K562 (cell line): Measurements from ENCODE around the gene SPHK2. TPM values are rescaled to one million over a fixed set of nuclear protein-coding genes. Genes with fewer than 3 reads are reported as not detected.

Experiments used
- ETV5 ChIP-seq: sonication (generic); formaldehyde crosslinking; IDR thresholded peaks from 2 replicates; pipeline ENCODE4 v1.4.0; 2020; ENCODE audit warnings: low read depth, mild to moderate bottlenecking, missing genetic modification reagents
- FOXM1 ChIP-seq, 2 experiments: fragments of 450-650 bp in 1 of 2; sonication (generic) in 1 of 2; formaldehyde crosslinking in 1 of 2; IDR thresholded peaks; 2 replicates each; pipeline versions ENCODE4 v1.6.1 to v1.9.0; 2017 to 2022; ENCODE audit warnings: low read depth in 2 of 2, mild to moderate bottlenecking in 2 of 2, missing genetic modification reagents in 1 of 2, moderate library complexity in 1 of 2
- GABPB2 ChIP-seq: fragments of 250-450 bp; sonication (Bioruptor Pico); conservative IDR thresholded peaks from 2 replicates; pipeline ENCODE4 v1.5.1; 2021; ENCODE audit warnings: mild to moderate bottlenecking
- HNRNPLL ChIP-seq: fragments of 200-400 bp; formaldehyde crosslinking; IDR thresholded peaks from 2 replicates; pipeline ENCODE4 v1.6.1; 2017; ENCODE audit warnings: low read length, low read depth, mild to moderate bottlenecking; ENCODE audit not compliant: poor library complexity, severe bottlenecking
- KDM5B ChIP-seq: fragments of 200-600 bp; sonication (generic); IDR thresholded peaks from 2 replicates; pipeline ENCODE4 v1.6.1; 2012; ENCODE audit warnings: low read depth, mild to moderate bottlenecking, moderate library complexity, low read length, control low read depth, inconsistent platforms; ENCODE audit not compliant: insufficient replicate concordance
- MCM5 ChIP-seq: fragments of 450-650 bp; IDR thresholded peaks from 2 replicates; pipeline ENCODE4 v1.6.1; 2016; ENCODE audit warnings: low read depth
- SRSF9 ChIP-seq: fragments of 200-400 bp; formaldehyde crosslinking; IDR thresholded peaks from 2 replicates; pipeline ENCODE4 v1.6.1; 2017; ENCODE audit warnings: low read depth, low read length, borderline replicate concordance
- STAT5B ChIP-seq: fragments of 250-450 bp; sonication (Bioruptor Pico); IDR thresholded peaks from 2 replicates; pipeline ENCODE4 v1.8.0; 2021; ENCODE audit warnings: mild to moderate bottlenecking, inconsistent platforms
- TAF1 ChIP-seq: IDR thresholded peaks from 2 replicates; pipeline ENCODE4 v1.6.1; 2011; ENCODE audit warnings: mild to moderate bottlenecking, low read length, moderate library complexity; ENCODE audit not compliant: insufficient read depth, control insufficient read depth, severe bottlenecking; ENCODE audit errors: extremely low read depth
- TAF15 ChIP-seq: fragments of 200-400 bp; formaldehyde crosslinking; IDR thresholded peaks from 2 replicates; pipeline ENCODE4 v1.6.1; 2017; ENCODE audit warnings: mild to moderate bottlenecking, low read depth, low read length, moderate library complexity
- TAF9B ChIP-seq: fragments of 450-650 bp; IDR thresholded peaks from 2 replicates; pipeline ENCODE4 v1.6.1; 2018; ENCODE audit warnings: mild to moderate bottlenecking; ENCODE audit not compliant: partially characterized antibody
- ZBTB1 ChIP-seq: sonication (generic); formaldehyde crosslinking; IDR thresholded peaks from 2 replicates; pipeline ENCODE4 v1.8.1; 2023; ENCODE audit warnings: missing genetic modification reagents, low read depth, mild to moderate bottlenecking, borderline replicate concordance
- ZNF444 ChIP-seq: fragments of 250-450 bp; sonication (Bioruptor Pico); IDR thresholded peaks from 2 replicates; pipeline ENCODE4 v1.4.0; 2020; ENCODE audit warnings: mild to moderate bottlenecking, moderate library complexity
- ZNF445 ChIP-seq: fragments of 250-450 bp; sonication (Bioruptor Pico); IDR thresholded peaks from 2 replicates; pipeline ENCODE4 v1.4.0; 2020; ENCODE audit warnings: low read depth, mild to moderate bottlenecking, moderate library complexity
- polyA plus RNA-seq, 8 experiments: library from polyadenylated mRNA; depleted of rRNA in 4 of 8; stranded (reverse) in 5 of 8; unstranded in 3 of 8; fragments of >200 nt; fragmentation: Nextera tagmentation in 2 of 8; fragmentation: Illumina TruSeq in 1 of 8; extraction: Ambion mirVana in 2 of 8; extraction: Trizol in 1 of 8; gene quantifications; 2 replicates each; pipeline versions ENCODE4 v1.2.1 to v1.2.3, GENCODE V29; 2011 to 2014; ENCODE audit warnings: inconsistent platforms in 1 of 8, missing spikeins in 1 of 8
- total RNA-seq, 7 experiments: library from RNA; depleted of rRNA in 6 of 7; stranded (reverse); fragments of >200 nt in 6 of 7; fragmentation: Illumina TruSeq in 2 of 7; extraction: Trizol in 2 of 7; gene quantifications; 2 replicates each; pipeline versions ENCODE4 v1.2.1 to v1.2.3, GENCODE V29; 2011 to 2021; ENCODE audit warnings: low replicate concordance in 1 of 7
- TF ChIP-seq, protein P1 (sequence below): fragments of 450-650 bp; IDR thresholded peaks from 2 replicates; pipeline ENCODE4 v1.6.1; 2017; ENCODE audit warnings: antibody characterized with exemption, mild to moderate bottlenecking
- TF ChIP-seq, protein P2 (sequence below): sonication (generic); formaldehyde crosslinking; IDR thresholded peaks from 2 replicates; pipeline ENCODE4 v1.9.0; 2022; ENCODE audit warnings: mild to moderate bottlenecking, missing genetic modification reagents
- TF ChIP-seq, protein P3 (sequence below), 2 experiments: fragments of 250-450 bp in 1 of 2; fragments of 450-650 bp in 1 of 2; sonication (Bioruptor Pico) in 1 of 2; IDR thresholded peaks; 2 replicates each; pipeline versions ENCODE4 v1.6.1 to v1.8.0; 2016 to 2021; ENCODE audit warnings: mild to moderate bottlenecking in 2 of 2, moderate library complexity in 2 of 2, missing compliant biosample characterization in 1 of 2, missing genetic modification characterization in 1 of 2
- TF ChIP-seq, protein P4 (sequence below): sonication (generic); formaldehyde crosslinking; IDR thresholded peaks from 2 replicates; pipeline ENCODE4 v1.8.1; 2023; ENCODE audit warnings: mild to moderate bottlenecking, missing genetic modification reagents

Gene SPHK2
- total and polyA plus RNA-seq, 9 of the 15 experiments (the other 6 are each of a cell fraction or from before 2014, with no cell fraction given) = 0.10 to 15.2 (median 2.9) TPM

DNA sequence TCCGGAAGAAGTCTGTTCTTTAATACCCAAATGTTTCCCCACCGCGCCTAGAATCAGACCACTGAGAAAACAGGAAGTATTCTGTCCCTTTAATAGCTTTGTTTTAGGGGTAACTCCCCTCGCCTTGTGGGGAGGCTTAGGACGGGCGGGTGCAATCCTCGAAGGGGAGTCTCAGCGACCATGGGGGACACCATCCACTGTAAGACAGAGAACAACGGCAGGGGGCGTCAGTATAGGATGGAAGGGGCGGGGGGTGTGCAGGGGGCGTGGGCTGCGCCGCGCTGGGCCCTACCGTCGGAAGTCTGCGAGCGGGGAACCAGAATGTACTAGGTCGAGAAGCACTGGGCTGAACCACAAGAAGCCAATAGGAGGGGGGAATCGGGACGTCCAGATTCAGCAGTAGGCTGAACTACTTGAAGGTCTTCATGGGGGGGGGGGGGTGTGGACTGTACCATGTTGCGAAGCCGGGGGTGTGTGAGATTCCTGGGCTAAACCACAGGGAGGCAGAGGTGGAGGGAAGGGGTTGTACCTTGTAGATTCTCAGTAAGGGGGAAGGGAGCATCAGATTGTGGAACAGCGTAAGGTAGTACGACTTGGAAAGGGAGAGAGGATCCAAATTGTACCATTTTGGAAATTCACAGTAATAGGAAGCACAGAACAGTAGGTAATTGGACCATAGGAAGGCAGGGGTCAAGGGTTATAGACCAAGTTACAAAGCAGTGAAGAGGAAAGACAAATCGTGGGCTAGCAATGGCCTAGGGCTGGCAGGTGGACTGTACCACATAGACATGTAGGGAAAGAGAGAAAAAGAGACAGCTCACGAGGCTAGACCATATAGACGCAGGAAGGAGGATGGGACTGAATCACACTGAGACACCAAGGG, 18.9 kb downstream of the SPHK2 start (continued):
- TF ChIP-seq, protein P1, sequence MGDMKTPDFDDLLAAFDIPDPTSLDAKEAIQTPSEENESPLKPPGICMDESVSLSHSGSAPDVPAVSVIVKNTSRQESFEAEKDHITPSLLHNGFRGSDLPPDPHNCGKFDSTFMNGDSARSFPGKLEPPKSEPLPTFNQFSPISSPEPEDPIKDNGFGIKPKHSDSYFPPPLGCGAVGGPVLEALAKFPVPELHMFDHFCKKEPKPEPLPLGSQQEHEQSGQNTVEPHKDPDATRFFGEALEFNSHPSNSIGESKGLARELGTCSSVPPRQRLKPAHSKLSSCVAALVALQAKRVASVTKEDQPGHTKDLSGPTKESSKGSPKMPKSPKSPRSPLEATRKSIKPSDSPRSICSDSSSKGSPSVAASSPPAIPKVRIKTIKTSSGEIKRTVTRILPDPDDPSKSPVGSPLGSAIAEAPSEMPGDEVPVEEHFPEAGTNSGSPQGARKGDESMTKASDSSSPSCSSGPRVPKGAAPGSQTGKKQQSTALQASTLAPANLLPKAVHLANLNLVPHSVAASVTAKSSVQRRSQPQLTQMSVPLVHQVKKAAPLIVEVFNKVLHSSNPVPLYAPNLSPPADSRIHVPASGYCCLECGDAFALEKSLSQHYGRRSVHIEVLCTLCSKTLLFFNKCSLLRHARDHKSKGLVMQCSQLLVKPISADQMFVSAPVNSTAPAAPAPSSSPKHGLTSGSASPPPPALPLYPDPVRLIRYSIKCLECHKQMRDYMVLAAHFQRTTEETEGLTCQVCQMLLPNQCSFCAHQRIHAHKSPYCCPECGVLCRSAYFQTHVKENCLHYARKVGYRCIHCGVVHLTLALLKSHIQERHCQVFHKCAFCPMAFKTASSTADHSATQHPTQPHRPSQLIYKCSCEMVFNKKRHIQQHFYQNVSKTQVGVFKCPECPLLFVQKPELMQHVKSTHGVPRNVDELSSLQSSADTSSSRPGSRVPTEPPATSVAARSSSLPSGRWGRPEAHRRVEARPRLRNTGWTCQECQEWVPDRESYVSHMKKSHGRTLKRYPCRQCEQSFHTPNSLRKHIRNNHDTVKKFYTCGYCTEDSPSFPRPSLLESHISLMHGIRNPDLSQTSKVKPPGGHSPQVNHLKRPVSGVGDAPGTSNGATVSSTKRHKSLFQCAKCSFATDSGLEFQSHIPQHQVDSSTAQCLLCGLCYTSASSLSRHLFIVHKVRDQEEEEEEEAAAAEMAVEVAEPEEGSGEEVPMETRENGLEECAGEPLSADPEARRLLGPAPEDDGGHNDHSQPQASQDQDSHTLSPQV = no peak; the same call in 1 of the 2 replicates
- TF ChIP-seq TAF15 = no peak
- no peak for TF ChIP-seq HNRNPLL
- no peak for TF ChIP-seq MCM5
- TF ChIP-seq, protein P2, sequence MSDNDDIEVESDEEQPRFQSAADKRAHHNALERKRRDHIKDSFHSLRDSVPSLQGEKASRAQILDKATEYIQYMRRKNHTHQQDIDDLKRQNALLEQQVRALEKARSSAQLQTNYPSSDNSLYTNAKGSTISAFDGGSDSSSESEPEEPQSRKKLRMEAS (CRISPR knock-in tag) = no peak; the same call in 1 of the 2 replicates
- TF ChIP-seq TAF1 = no peak
- no peak for TF ChIP-seq KDM5B
- TF ChIP-seq ZBTB1 = no peak
- no peak for TF ChIP-seq GABPB2 (CRISPR knock-in tag)
- no peak for TF ChIP-seq SRSF9
- TF ChIP-seq TAF9B = no peak
- TF ChIP-seq FOXM1 (IDR thresholded peaks at IDR 0.05; ENCODE audit: low read depth) = peak; percentile 16; the same call in 1 of the 2 replicates
- no peak for TF ChIP-seq FOXM1 (CRISPR knock-in tag; IDR thresholded peaks at IDR 0.05; ENCODE audit: low read depth)
- TF ChIP-seq ZNF444 (CRISPR knock-in tag) = no peak
- TF ChIP-seq, protein P3, sequence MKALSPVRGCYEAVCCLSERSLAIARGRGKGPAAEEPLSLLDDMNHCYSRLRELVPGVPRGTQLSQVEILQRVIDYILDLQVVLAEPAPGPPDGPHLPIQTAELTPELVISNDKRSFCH (CRISPR knock-in tag; IDR thresholded peaks at IDR 0.05) = no peak
- TF ChIP-seq, protein P3 (tag; IDR thresholded peaks at IDR 0.05) = peak; percentile 33; the same call in 1 of the 2 replicates
- TF ChIP-seq, protein P4, sequence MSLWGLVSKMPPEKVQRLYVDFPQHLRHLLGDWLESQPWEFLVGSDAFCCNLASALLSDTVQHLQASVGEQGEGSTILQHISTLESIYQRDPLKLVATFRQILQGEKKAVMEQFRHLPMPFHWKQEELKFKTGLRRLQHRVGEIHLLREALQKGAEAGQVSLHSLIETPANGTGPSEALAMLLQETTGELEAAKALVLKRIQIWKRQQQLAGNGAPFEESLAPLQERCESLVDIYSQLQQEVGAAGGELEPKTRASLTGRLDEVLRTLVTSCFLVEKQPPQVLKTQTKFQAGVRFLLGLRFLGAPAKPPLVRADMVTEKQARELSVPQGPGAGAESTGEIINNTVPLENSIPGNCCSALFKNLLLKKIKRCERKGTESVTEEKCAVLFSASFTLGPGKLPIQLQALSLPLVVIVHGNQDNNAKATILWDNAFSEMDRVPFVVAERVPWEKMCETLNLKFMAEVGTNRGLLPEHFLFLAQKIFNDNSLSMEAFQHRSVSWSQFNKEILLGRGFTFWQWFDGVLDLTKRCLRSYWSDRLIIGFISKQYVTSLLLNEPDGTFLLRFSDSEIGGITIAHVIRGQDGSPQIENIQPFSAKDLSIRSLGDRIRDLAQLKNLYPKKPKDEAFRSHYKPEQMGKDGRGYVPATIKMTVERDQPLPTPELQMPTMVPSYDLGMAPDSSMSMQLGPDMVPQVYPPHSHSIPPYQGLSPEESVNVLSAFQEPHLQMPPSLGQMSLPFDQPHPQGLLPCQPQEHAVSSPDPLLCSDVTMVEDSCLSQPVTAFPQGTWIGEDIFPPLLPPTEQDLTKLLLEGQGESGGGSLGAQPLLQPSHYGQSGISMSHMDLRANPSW (CRISPR knock-in tag) = no peak
- no peak for TF ChIP-seq ZNF445 (CRISPR knock-in tag)
- no peak for TF ChIP-seq STAT5B (CRISPR knock-in tag)
- 0 out of 2 replicates have a peak, but pooled peaks have one; percentile 27 for TF ChIP-seq ETV5 (CRISPR knock-in tag)
